Measurements from ENCODE around the gene KIF26A.
"Not testable (repeated sequence)": the region's sequence is repeated elsewhere in the genome, so short reads cannot be mapped to it uniquely, and the experiment has no call there.

Gene KIF26A

GRCh38 chr14:104195361-104195760, 57.0 kb downstream of the KIF26A start:
- no peak for DNase-seq

DNA sequence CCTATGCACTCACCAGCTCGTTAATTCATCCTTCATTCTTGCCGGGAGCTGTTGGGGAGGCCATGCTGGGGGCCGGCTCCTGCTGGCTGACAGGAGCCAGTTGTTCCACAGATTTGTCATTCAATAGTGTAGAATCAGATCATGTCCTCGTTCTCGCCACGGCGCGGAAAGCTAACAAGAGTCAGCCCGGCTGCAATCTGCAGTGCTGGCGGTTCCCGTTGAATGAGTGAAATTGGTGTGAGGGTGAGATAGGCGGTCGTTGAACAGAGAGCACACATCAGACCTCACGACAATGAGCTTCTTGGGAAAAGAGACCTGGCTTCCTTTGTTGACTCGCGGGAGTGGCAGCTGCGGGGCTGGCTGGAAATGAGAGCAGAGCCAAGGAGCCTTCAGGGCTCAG, 57.5 kb downstream of the KIF26A start:
- DNase-seq, result no peak

- no peak for DNase-seq
Measured at GRCh38 chr14:104196461-104197140, 58.2 kb downstream of the KIF26A start.

DNA sequence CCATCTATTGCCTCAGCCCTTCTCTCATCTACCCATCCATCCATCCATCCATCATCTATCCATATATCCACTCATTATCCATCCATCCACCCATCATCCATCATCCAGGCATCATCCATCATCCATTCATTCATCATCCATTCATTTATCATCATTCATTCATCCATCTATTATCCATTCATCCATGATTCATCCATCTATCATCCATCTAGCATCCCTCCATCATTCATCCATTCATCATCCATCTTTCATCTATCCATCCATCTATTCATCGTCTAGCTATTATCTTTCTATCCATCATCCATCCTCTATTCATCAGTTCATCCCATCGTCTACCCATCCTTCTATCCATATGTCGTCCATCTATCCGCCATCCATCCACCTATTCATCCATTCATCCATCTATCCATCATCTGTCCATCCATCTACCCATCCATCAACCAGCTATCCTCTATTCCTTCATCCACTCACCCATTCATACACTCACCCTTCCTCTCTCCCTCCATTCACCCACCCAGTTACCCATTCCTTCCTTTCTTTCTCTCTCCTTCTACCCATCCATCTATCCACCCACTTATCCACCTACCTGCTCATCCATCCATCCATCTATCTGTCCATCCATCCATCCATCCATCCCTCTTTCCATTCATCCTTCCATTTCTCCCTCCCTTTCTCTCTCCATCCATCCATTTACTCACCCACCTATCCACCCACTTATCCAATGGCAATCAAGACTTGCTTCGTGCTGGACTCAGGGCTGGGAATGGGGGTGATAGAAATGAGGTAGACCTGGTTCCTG, 59.3 kb downstream of the KIF26A start:
- no peak for DNase-seq

GRCh38 chr14:104199266-104199895, 61.0 kb downstream of the KIF26A start:
- DNase-seq, result no peak

DNA sequence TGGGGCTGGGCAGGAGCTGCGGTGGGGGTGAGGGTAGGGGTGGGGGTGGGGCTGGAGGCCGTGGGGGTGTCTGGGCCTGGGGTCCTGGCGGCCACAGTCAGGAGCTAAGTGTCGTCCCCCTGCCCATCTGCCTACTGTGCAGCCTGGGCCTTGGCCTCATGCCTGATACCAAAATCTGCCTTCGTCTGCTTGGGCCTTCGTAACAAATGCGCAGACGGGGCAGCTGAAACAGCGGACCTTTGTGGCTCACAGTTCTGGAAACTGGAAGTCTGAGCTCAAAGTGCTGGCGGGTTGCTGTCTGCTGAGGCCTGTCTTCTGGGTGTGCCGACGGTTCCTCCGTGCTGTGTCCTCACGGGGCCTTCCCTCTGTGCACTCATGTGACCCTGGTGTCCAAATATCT, 61.7 kb downstream of the KIF26A start:
- no peak for DNase-seq

DNA sequence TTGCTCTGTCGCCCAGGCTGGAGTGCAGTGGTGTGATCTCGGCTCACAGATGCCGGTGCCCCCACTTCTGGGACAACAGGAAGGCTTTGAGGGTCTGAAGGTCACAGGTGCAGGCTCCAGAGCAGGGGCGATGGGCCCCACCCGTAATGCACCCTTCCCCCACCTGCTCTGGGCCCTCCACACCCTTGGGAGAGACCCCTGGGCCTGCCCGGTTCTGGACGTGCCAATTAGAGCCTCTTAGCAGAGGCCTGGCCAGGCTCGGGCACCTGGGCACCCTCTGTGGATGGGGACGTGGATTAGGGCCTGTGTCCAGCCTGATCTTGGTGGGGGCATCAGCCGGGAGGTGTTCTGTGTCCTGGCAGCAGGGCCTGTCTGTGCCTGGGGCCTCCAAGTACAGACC, 62.2 kb downstream of the KIF26A start:
- no peak for DNase-seq

- DNase-seq, result no peak
Measured at GRCh38 chr14:104201063-104201462, 62.7 kb downstream of the KIF26A start.

- no peak for DNase-seq
Measured at GRCh38 chr14:104201496-104201895, 63.1 kb downstream of the KIF26A start.

DNA sequence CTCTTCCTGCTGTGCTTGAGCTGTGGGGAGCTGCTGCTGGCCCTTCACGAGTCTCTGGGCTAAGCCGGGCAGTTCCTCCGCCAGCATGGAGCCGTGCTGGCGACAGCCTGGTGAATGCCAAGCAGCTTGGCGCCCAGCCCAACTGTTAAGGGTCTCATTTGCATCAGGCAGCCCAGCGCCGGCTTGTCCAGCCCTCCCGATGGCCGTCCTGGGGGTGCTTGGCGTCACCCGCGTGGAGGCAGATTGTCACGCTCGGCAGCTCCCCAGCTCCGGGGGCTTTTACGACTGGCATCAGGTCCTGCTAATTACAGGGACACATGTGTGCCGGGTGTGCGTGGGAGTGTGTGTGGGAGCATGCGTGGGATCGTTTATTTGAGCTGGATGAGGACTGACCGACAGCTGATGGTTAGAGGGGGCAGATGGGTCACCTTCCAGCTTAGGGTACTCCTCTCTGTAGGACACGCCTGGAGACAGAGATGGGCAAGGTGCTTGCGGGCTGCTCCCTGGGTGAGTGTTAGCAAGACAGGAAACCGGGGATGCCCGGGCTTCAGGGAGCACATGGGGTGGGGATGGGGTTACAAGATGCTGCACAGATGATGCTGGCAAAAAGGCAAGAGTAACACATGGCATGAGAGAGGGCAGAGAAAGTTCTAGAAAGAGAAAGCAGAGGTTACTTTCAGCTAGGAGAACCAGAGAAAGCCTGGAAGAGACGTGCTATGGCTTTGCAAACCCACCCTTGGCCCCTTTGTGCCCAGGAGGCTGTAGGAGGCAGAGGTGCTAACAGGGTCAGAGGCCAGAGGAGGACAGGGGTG, 64.1 kb downstream of the KIF26A start:
- DNase-seq, result no peak

GRCh38 chr14:104203071-104203425, 64.7 kb downstream of the KIF26A start:
- DNase-seq, result no peak

- no peak for DNase-seq
Measured at GRCh38 chr14:104204660-104205149, 66.3 kb downstream of the KIF26A start.

- no peak for DNase-seq
Measured at GRCh38 chr14:104205781-104206180, 67.4 kb downstream of the KIF26A start.

- DNase-seq, result no peak
Measured at GRCh38 chr14:104206281-104206904, 68.0 kb downstream of the KIF26A start.

DNA sequence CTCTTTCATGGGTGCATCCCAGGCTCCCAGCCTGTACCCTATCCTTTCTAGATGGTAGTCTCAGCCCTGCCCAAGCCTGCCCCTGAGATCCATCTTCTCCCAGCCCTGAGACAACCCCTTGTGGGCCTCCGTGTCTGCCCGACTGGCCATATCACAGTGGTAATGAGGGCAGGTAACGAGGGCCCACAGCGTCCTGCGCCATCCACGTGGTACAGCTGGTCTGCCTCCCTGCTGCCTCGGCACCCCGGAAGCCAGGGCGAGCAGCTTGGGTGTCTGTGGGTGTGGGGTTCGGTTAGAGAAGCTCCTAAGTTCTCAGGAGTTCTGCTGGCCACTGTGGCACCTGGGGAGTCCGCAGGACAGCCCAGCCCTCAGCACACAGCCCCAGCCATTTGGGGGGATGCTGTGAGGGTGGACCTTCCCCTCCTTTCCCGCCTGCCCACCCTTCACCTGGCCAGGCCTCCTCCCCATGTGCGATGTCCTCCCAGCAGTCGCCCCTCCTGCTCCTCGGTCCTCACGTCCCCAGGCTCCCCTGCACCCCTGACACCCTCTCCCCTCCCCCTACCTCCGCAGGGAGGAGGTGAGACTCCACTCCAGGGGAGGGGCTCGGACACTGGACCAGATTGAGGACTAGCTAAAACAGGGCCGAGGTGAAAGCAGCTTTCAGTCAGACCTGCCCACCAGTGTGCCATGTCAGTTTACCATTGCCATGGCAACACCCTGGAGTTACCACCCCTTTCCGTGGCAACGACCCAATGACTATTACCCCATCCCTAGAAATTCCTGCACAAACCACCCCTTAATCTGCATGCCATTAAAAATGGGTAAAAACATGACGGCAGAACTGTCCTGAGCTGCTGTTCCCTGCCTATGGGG, 69.0 kb downstream of the KIF26A start:
- no peak for DNase-seq

DNA sequence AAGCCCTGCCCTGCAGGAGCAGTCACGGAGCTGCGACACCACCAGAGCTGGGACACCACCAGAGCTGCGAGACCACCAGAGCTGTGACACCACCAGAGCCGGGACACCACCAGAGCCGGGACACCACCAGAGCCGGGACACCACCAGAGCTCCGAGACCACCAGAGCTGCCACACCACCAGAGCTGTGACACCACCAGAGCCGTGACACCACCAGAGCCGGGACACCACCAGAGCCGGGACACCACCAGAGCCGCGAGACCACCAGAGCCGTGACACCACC, 69.6 kb downstream of the KIF26A start:
- not testable (repeated sequence) for DNase-seq

DNA sequence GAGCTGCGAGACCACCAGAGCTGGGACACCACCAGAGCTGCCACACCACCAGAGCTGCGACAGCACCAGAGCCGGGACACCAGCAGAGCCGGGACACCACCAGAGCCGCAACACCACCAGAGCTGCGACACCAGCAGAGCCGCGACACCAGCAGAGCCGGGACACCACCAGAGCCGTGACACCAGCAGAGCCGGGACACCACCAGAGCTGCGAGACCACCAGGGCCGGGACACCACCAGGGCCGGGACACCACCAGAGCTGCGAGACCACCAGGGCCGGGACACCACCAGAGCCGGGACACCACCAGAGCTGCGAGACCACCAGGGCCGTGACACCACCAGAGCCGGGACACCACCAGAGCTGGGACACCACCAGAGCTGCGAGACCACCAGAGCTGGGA, 69.9 kb downstream of the KIF26A start:
- not testable (repeated sequence) for DNase-seq

DNA sequence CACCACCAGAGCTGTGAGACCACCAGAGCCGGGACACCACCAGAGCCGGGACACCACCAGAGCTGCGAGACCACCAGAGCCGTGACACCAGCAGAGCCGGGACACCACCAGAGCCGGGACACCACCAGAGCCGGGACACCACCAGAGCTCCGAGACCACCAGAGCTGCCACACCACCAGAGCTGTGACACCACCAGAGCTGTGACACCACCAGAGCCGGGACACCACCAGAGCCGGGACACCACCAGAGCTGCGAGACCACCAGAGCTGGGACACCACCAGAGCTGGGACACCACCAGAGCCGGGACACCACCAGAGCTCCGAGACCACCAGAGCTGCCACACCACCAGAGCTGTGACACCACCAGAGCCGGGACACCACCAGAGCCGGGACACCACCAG, 70.7 kb downstream of the KIF26A start:
- DNase-seq, result not testable (repeated sequence)

DNA sequence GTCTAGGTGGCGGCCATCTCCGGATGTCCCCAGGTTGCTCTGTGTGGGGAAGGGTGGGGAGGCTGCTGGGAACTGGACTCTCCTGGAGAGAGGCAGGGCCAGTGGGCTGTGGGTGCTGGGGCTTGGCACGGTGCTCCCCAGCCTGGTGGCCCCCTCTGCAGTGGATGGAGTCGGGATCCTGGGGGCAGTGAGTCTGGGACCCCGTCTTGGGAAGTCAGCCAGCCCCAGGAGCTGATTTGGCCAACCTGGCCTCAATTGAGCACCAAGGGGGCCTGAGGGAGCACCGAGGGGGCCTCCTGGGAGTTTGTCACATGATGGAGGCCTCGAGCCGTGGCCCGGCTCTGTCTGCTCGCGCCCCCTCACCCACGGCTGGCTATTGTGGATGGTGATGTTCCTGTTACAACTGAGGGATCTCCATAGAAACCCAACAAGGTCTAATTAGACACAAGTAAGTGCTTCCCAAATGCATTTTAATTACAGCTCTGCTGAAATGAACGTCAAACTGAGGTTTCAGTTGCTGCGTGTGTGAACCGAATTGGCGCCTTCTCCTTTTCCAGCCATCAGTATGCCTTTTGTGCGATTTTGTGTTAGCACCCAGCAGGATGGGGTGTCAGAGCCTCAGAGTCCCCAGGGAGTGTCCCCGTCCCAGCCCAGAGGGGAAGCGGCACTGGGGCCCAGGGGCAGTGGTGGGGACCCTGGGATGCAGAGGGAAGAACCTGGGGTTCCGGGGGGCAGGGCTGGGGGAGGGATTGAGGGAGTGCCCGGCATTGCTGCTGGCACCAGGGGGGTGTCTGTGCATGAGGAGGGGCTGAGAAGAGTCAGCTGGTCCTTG, 71.8 kb downstream of the KIF26A start:
- no peak for DNase-seq

GRCh38 chr14:104210817-104211195, 72.4 kb downstream of the KIF26A start:
- DNase-seq, result no peak

DNA sequence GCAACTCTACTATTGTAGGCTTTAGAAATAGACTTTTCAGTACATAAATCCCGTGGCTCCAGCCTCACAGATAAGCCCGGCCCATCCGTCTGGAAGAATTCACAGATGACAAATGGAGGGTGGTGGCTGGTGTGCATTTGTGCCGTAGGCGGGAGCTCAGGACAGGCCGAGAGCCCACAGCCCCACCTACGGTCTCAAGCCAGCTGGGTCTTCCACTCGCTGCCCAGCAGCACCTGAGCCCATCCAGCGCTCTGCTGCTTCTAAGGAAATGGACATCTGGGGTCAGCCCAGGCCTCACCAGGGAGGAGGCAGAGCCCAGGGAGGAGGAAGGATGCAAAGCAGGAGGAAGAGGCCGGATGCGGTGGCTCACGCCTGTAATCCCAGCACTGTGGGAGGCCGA, 72.8 kb downstream of the KIF26A start:
- DNase-seq, result no peak
